GM18870 (cell line): Measurements from ENCODE around the gene PRKG1.

ENCODE experiments used
- ATAC-seq: cut with Tn5 transposase; IDR thresholded peaks from one replicate; pipeline ENCODE4 v1.9.1; 2021; ENCODE audit warnings: moderate library complexity; ENCODE audit not compliant: unreplicated experiment

PRKG1 gene

DNA sequence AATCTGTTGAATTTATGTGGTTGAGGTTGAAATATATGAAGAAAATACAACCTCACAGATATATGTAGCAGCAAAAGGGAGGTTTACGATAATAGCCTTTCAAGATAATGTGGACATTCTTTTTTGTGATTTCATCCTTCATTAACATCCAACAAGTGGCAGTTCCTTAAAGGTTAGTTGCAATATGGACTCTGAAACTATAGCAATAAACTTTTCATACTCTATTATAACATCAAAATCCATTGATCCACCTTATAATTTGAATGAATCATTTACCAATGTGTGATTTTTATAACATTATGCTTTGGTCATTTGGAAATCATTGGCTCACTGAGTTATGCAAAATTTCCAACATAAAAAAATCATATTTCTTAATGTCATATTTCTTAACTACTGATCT is 825.9 kb downstream of the PRKG1 start:
- no peak for ATAC-seq

DNA sequence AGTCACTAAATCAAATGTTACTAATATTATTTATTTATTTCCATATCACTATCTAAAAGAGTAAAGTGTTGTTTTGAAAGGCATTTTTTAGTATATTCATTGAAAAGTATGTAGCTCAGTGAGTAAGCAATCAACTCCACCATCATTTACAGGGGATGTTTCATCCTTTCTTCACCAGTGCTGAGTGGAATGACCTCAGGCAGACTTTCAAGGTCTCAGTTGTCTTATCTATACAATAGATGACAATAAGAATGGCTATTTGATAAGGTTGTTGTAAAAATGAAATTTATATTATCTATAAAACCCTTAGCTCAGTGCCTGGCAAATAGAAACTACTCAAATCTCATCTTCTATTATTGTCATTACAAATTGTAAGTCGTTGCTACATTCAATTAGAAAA is 829.4 kb downstream of the PRKG1 start:
- no peak for ATAC-seq

DNA sequence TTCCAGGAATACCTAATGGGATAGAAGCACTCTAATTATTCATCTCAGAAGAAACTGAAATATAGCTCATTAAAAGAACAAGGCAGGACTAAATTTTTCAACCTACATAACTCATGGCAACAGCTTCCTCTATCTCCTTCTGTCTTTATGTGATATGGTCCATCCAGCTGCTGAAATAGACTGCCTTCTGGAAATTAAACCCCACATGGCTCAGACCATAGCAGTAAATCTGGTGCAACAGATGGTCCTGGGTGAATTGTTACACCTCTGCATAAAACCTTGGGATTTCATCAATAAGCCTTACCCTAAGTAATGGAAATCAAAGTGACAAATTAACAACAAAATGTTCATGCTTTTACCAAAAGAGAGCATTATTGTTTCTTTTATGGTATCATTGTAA is 830.7 kb downstream of the PRKG1 start:
- ATAC-seq: no peak

DNA sequence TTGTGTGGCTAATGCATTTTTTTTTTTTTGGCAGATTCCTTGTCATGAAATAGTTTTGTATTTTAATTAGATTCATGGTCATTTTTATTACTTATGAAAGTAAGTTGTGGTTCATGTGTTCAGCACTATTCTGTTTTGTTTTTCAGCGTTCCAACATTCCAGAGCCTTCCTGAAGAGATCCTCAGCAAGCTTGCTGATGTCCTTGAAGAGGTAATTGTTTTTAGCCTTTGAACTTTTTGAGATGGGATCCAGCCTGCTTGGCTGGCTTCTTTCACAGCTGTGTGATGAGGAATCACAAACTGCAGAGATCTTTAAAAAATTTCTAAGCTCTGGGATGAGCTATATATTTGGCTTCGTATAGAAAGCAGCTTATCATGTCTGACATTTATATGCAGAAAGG is 833.1 kb downstream of the PRKG1 start:
- ATAC-seq: no peak

DNA sequence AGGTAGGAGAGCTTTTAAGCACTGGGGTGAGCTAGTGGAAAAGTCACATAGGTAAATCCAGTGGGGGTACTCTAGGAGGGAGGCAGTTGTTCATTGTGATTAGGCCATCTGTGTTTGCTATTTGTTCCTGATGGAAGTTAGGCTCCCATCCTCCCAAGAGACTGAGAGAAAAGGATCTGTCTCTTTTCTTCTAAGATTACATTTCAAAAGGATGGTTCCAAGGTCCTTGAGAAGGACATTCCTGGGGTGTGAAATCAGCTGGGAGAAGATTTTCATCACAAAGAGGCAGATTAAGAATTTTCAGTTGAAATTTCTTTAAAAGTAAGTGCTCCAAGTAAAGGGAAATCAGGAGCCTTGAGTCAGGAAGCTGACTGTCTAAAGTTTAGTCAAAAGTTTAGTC is 835.9 kb downstream of the PRKG1 start:
- no peak for ATAC-seq

DNA sequence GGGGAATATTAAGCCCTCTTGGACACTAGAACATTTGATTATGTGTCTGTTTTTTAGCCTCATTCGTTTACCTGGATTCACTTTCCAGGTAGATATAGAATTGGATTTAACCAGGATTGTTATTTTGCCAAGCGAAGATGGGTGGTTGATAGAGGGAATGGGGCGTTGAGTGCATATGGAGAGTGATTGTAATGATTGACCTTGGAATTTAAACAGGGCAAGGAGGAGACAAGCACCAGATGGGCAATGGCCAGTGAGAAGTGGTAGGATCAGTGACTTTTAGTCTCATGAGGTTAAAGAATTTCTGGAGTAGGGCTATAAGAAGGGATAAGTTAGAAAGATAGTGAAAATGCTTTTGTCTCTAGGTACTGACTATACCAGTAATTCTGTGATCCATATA is 836.3 kb downstream of the PRKG1 start:
- no peak for ATAC-seq

DNA sequence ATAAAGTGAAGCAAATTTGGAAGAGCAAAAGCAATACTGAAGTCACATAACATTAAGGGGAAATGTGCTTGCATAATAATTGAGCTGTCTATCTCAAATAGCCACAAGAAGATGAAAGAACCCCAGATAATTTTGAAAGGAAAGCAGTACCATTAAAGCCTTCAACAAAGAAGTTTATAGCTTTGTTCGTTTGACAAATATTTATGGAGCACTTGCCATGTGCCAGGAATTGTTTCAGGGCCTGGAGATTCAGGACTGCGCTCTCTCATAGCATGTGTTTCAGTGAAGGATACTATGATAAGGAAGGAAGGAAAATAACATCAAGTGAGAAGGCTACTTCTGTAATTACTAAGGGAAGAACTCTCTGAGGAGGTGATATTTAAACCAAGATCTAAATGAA is 837.4 kb downstream of the PRKG1 start:
- ATAC-seq: no peak

DNA sequence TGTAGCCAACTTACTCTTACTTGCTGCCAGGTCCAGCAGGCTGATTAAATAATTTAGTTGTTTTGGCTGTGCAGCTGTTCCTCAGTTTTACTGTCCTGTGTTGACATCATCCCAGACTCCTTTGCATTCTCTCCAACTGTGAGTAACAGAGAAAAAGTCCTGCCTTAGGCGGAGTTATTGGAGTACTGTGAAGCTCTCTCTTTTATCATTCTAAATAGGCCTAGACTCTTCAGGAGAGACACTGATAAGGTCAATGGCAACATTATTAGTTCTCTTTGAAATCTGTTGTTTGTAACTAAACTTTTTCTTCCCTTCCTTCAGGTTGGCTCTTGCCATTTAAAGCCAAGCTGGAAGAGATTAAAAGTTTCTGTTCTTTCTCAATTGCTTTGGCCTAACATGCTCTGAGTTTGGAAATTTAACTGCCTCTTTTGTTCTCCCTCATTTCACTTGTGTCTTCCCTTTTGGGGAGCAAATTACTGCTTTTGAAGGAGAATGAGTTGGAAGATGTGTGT is 840.8 kb downstream of the PRKG1 start:
- no peak for ATAC-seq

DNA sequence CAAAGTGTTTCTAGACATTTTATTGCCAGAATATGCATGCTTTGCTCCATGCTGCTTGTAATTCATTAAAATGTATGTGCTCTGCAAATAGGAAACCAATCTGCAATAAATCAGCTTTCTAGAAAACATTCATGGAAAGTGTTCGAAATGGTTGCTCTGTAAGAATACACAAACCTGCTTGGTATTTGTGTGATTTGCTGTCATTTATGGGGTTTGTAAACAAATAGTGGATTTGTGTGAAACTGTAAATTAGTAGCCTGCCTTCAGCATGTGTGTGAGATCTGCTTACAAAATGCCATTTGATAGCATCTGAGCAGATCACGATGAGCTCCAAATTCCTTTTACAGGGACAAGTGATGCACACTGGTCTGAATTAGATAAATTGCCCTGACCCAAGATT is 844.2 kb downstream of the PRKG1 start:
- no peak for ATAC-seq

DNA sequence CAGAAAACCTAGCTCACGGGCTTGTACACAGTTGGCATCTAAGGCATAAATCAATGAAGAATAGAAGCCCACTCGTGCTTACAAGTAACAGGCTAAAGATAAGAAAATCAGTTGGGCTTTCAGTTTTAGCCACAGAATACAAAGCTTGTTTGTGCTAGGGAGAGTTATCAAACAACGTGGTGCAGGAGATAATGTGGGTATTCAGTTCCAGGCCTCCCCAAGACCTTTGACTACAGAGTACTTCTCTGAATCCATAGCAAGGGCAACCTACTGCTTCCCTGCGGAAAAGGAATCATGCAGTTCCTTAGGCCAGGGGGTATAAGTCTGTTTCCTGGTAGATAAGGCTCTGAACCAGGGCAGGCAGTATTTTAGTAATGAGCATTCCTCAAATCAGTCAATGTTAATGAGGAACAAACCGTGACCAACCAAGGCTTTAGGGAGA is 844.6 kb downstream of the PRKG1 start:
- no peak for ATAC-seq

DNA sequence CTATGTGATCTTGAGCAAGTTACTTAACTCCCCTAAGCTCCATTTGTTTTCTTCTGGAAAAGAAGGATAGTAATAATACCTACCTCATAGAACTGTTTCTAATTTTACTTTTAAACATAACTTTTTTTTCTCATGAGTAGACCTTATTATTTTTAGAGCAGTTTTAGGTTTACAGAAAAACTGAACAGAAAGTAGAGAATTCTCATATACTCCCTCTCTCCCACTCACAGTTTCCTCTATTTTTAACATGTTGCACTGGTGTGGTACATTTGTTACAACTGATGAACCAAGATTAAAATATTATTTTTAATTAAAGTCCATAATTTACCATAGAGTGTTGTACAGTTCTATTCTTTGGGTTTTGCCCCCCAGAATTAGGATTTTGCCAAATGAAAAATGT is 846.4 kb downstream of the PRKG1 start:
- ATAC-seq: no peak

DNA sequence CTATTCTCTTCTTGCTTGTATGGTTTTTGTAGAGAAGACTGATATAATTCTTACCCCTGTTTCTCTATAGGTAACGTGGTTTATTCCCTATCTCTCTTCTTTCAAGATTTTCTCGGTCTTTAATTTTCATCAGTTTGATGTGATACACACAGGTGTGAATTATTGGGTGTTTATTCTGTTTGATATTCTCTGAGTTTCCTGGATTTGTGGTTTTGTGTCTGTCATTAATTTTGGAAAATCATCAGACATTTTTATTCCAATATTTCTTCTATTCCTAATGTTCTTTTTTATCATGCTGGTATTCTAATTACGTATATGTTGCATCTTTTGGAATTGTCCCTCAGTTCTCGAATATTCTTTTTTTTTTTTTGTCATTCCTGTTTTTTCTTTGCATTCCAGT is 850.1 kb downstream of the PRKG1 start:
- ATAC-seq: no peak

DNA sequence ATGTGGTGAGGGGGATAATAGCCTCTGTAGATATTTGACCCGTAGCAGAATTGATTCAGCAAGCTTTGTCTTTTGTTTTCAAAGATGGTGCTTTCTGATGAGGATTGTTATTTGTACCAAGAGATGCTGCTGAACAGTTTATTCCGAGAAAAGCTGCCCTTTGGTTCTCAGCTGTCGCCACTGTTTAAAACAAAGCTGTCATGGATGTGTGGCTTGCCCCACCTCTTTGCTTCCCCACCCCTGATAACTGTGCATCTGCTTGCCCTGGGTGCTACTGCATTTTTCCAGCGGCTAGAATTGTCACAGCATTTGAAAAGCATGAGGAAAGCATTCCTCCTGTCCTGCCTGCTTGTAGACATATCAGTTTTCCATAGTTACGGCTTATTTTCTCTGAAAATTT is 852.0 kb downstream of the PRKG1 start:
- no peak for ATAC-seq

DNA sequence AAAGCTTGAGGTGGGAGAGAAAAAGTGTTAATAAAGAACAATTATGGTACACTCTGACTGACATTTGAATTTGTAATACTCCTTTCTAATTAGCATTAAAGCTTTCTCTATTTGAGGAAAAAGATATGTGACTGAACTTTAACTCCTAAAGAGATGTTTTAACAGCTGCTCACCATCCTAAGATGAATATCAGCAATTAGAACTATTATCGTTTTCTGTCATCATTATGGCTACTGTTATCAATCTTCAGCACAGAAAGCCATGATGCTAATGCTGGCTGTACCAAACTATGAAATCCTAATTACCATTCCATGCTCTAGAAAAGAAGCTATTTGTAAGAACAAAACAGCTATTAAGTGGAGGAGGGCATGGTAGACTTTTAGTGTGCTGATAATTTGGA is 853.9 kb downstream of the PRKG1 start:
- ATAC-seq: no peak

DNA sequence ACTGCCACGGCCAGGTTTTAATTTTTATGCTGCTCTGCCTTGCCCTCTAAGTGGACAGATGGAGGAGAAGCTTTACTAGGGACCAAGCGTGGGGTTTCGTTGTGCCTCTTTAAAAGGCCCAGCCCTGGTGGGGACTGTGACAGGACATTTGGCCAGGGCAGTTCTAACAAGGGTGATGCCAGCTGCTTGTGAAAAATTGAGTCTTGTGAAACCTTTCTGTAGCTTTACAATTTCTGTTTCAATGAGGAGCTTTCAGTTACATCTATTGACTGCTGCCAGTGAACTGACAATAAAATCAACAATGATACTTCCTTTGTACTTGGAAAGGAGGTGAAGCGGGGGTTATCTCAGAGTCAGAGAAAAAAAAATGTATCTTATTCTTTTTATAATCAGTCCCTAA is 858.2 kb downstream of the PRKG1 start:
- ATAC-seq: no peak

DNA sequence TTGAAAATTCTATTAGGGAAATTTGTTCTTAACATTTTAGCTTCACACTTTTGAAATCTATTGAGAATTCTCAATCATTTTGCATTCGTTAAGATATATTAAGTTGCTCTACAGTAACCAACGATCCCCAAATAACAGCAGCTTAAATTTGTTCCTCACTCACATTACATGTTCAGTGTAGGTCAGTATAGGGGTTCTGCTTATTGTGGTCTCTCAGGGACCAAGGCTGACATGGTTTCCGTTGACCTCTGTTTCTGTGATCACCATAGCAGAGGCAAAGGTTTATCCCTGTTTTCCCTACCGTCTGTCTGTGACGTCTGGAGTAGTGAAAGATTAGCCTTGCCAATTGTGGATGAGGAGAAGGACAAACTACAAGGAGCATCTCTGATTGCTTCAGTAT is 860.1 kb downstream of the PRKG1 start:
- ATAC-seq: no peak

DNA sequence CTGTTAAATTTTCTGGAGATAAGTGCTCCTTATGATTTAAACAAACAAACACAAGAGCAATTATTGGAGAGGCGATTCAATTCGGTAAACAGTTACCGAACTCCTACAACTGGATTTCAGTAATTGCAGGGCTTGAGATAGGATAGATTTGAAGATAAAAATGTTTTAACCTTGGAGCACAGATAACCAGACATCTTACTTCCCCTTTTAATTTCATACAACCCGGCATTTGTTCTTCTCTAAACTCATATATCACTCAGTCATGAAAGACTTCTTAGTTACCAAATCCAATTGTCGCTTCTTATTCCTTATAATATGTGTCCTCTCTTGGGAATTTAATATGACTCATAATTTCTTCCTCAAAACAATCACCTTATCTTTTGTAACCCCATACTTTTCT is 861.1 kb downstream of the PRKG1 start:
- ATAC-seq: no peak

DNA sequence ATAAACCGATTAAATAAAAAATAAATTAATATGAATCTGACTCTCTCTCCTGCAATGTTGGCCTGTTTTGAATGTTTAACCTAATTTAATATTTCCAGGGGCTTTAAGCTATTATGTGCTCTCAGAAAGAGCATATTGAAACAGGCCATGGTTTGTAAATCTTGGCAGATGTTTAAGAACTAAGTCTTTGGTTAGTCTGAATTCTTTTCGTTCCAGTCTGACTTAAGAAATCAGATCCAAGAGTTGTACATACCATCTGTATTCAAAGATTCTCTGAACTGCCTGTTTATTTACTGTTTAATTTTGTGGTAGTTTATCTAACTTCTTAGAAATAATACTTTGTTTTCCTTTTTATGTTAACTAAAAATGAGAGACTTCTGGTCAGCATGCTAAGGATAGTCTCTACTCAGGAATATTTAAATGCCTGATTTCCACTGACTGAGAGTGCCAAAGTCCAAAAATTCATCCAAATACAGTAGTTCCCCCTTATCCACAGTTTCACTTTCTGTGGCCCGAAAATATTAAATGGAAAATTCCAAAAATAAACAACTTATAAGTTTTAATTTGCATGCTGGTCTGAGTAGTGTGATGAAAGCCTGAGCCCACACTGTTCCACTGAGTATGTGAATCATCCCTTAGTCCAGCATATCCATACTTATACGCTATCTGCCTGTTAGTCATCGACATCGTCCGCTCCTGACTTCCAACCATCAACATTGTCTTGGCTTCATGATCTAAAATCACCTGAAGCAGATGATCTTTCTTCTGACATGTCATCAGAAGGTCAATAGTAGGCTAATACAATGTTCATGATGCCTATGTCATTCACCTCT is 863.2 kb downstream of the PRKG1 start:
- no peak for ATAC-seq

DNA sequence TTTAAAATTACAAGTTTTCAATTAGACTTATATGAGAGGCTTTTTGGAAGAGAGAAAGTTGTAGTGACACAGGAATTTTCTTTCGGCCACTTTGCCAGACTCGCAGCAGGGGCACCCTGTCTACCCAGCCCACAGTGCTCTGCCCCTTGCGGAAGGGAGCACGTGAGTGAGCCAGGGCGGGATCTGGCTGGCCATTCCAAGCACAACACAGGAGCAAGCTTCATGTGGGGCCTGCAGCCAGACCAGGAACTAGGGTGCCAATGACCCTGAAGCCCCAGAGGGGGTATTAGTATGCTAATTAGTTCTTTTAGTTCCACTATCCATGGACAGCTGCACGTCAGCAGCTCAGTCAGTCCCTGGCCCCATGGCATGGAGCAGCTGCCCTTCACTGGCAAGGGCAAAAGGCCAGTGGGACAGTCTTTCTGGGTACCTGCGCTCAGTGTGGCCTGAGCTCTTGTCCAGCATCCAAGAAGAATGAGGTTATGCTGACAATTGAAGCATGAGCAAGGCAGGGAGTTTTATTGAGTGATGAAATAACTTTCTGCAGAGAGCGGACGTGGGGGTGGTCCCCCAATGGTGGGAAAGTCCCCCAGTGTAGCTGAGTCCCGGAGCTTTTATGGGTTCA is 876.2 kb downstream of the PRKG1 start:
- ATAC-seq: no peak

DNA sequence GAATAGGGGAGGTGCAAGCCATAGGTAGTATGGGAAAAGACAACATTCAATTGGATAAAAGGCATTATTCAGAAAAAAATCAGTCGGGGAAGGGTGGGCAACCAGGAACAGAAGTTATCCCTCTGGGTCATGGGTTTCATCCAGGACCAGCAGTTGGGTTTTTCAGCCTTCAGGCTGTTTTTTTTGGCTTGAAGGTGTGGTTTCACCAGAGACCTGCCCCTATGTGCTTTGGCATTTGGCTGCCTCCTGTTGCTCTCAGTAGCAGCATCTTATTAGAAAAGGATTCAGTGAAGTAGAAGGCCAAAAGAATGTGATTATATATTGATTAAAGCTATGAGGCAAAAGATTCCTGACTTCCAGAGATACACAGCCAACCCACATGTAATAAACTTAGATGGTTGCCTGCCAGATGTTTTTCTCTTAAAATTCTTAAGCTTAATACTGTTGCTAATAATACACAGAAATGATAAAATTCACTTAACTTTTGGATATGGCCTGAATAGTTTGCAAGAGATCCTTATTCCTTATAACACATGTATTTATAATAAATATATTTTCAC is 876.8 kb downstream of the PRKG1 start:
- no peak for ATAC-seq

DNA sequence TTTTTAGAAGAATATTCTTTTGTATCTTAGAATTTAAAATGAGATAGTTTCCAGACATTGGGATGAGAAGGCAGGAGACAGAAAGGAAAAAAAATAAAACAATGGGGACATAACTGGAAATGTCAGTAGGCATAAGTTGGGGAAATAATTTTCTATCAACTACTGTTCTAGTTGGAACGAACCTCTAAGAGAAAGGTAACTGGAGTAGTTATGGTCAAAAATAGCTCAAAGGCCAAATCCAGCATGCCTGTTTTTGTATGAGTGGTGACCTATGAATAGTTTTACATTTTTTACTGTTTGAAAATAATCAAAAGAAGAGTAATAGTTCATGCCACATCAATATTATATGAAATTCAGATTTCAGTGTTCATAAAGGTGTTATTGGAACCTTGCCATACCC is 877.3 kb downstream of the PRKG1 start:
- no peak for ATAC-seq

DNA sequence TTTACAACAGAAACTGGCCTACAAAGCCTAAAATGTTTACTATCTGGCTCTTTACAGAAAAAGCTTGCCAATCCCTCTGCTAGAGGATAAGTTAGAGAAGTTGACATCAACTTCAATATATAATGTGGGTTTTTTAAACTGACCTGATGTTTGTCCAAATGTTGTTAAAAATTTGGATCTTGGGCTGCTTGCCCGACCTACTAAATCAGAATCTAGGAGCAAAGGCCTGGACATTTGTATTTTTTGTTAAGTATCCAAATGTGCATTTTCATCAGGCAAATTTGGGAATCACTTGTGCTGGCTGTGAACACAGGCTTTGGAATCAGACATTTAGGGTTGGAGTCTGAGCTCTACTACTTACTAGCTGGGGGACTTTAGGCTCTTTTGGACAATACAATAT is 877.8 kb downstream of the PRKG1 start:
- no peak for ATAC-seq
